ENCODE measurements around the gene NKD2.

DNA sequence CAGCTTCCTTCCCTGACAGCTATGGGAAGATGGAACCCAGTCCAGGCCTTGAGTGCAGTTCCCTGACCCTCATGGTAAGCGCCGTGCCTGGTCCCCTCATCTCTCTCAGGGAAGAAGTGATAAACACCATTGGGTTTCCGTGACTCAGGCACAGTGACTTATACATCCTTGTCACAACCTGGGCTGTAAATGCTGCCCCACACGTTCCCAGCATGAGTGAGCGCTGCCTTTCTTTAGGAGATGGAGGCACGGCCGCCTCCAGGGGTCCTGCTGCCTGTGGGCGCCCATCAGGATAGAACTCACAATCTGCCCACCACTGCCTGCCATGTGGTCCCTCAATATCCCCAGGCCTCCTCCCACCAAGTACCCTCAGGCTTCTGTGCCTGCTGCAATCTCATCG lies 8.3 kb upstream of the NKD2 start:
- TF ChIP-seq, protein P1, sequence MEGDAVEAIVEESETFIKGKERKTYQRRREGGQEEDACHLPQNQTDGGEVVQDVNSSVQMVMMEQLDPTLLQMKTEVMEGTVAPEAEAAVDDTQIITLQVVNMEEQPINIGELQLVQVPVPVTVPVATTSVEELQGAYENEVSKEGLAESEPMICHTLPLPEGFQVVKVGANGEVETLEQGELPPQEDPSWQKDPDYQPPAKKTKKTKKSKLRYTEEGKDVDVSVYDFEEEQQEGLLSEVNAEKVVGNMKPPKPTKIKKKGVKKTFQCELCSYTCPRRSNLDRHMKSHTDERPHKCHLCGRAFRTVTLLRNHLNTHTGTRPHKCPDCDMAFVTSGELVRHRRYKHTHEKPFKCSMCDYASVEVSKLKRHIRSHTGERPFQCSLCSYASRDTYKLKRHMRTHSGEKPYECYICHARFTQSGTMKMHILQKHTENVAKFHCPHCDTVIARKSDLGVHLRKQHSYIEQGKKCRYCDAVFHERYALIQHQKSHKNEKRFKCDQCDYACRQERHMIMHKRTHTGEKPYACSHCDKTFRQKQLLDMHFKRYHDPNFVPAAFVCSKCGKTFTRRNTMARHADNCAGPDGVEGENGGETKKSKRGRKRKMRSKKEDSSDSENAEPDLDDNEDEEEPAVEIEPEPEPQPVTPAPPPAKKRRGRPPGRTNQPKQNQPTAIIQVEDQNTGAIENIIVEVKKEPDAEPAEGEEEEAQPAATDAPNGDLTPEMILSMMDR (conservative IDR thresholded peaks at IDR 0.05; ENCODE audit: low read length), result no peak
- TF ChIP-seq EZH2phosphoT487 (IDR thresholded peaks at IDR 0.05; ENCODE audit: borderline replicate concordance), result no peak
